ENCODE results near the gene FBXO36.

- TF ChIP-seq CTCF (IDR thresholded peaks at IDR 0.05 in 4 of 5, conservative IDR thresholded peaks at IDR 0.05 in 1 of 5) (no peak), POLR2A (IDR thresholded peaks at IDR 0.05) (no peak)
These were observed 49.2 kb upstream of the FBXO36 start for GRCh38 chr2:229873123-229873581.

Data from gastrocnemius medialis (tissue), 4 donors.